SK-N-SH treated with all-trans-retinoic acid at 6 μM for 48 hours (cell line): ENCODE data around the gene PALLD.
"Not testable (repeated sequence)": the region's sequence is repeated elsewhere in the genome, so short reads cannot be mapped to it uniquely, and the experiment has no call there.

Source experiments
- CREB5 ChIP-seq: fragments of 250-450 bp; sonication (Bioruptor Pico); IDR thresholded peaks from 2 replicates; pipeline ENCODE4 v1.5.1; 2020; ENCODE audit warnings: low read depth, mild to moderate bottlenecking, moderate library complexity
- ZC3H10 ChIP-seq: fragments of 250-450 bp; sonication (Bioruptor Pico); IDR thresholded peaks from 2 replicates; pipeline ENCODE4 v1.5.1; 2021; ENCODE audit warnings: mild to moderate bottlenecking, moderate library complexity
- ZFP3 ChIP-seq: fragments of 250-450 bp; sonication (Bioruptor Pico); IDR thresholded peaks from 2 replicates; pipeline ENCODE4 v1.5.0; 2020; ENCODE audit warnings: mild to moderate bottlenecking, moderate library complexity
- ZNF70 ChIP-seq: fragments of 450-650 bp; formaldehyde crosslinking; IDR thresholded peaks from 2 replicates; pipeline ENCODE4 v1.5.0; 2020; ENCODE audit warnings: mild to moderate bottlenecking, moderate library complexity
- TF ChIP-seq, protein P1 (sequence below): fragments of 250-450 bp; sonication (Bioruptor Pico); IDR thresholded peaks from 2 replicates; pipeline ENCODE4 v1.8.0; 2020; ENCODE audit warnings: mild to moderate bottlenecking, moderate library complexity, borderline replicate concordance

- TF ChIP-seq CREB5, ZC3H10, ZNF70, ZFP3 (CRISPR knock-in tag): not testable (repeated sequence)
- TF ChIP-seq, protein P1, sequence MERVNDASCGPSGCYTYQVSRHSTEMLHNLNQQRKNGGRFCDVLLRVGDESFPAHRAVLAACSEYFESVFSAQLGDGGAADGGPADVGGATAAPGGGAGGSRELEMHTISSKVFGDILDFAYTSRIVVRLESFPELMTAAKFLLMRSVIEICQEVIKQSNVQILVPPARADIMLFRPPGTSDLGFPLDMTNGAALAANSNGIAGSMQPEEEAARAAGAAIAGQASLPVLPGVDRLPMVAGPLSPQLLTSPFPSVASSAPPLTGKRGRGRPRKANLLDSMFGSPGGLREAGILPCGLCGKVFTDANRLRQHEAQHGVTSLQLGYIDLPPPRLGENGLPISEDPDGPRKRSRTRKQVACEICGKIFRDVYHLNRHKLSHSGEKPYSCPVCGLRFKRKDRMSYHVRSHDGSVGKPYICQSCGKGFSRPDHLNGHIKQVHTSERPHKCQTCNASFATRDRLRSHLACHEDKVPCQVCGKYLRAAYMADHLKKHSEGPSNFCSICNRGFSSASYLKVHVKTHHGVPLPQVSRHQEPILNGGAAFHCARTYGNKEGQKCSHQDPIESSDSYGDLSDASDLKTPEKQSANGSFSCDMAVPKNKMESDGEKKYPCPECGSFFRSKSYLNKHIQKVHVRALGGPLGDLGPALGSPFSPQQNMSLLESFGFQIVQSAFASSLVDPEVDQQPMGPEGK (CRISPR knock-in tag): not testable (repeated sequence)
Observed at GRCh38 chr4:168803052-168803451, 306.2 kb downstream of the PALLD start.
